Loucy (cell line): ENCODE measurements around the gene PTPRN2.
"Not testable (repeated sequence)": the region's sequence is repeated elsewhere in the genome, so short reads cannot be mapped to it uniquely, and the experiment has no call there.

ENCODE experiments used
- H2AFZ ChIP-seq: fragments of 200-600 bp; sonication (generic); 2 replicates; pipeline ENCODE4 v1.6.0; 2016; ENCODE audit warnings: antibody characterized with exemption, mild to moderate bottlenecking, low read length, moderate library complexity
- H3F3A ChIP-seq: fragments of 200-600 bp; 2 replicates; pipeline ENCODE4 v1.6.0; 2016; ENCODE audit warnings: antibody characterized with exemption, low read depth, mild to moderate bottlenecking
- H3K27me3 ChIP-seq: fragments of 200-600 bp; sonication (generic); 2 replicates; pipeline ENCODE4 v1.6.1; 2014; ENCODE audit warnings: low read length, mild to moderate bottlenecking; ENCODE audit not compliant: insufficient read depth, poor library complexity, severe bottlenecking
- H3K36me3 ChIP-seq: fragments of 200-600 bp; sonication (generic); 2 replicates; pipeline ENCODE4 v1.6.1; 2016; ENCODE audit warnings: low read length; ENCODE audit not compliant: insufficient read depth
- H3K4me1 ChIP-seq: fragments of 200-600 bp; sonication (generic); 2 replicates; pipeline ENCODE4 v1.5.1; 2014; ENCODE audit warnings: low read length, mild to moderate bottlenecking; ENCODE audit not compliant: insufficient read depth, poor library complexity, severe bottlenecking
- H3K4me2 ChIP-seq: fragments of 200-600 bp; sonication (generic); 2 replicates; pipeline ENCODE4 v1.6.0; 2014; ENCODE audit warnings: antibody characterized with exemption, low read length, low read depth, mild to moderate bottlenecking; ENCODE audit not compliant: poor library complexity, severe bottlenecking
- H3K4me3 ChIP-seq: fragments of 200-600 bp; sonication (generic); 2 replicates; pipeline ENCODE4 v1.5.1; 2014; ENCODE audit warnings: low read length, mild to moderate bottlenecking, mixed read lengths; ENCODE audit not compliant: poor library complexity, severe bottlenecking
- H3K79me2 ChIP-seq: fragments of 200-600 bp; sonication (generic); 2 replicates; pipeline ENCODE4 v1.6.1; 2014; ENCODE audit warnings: low read length; ENCODE audit not compliant: insufficient read depth
- H3K9ac ChIP-seq: fragments of 200-600 bp; sonication (generic); 2 replicates; pipeline ENCODE4 v1.6.0; 2014; ENCODE audit warnings: mild to moderate bottlenecking, low read depth, low read length, moderate library complexity; ENCODE audit not compliant: poor library complexity, severe bottlenecking
- H3K9me2 ChIP-seq: fragments of 200-600 bp; sonication (generic); replicated peaks from 2 replicates; pipeline ENCODE4 v1.6.1; 2016; ENCODE audit warnings: low read depth, low read length, mixed read lengths
- H3K9me3 ChIP-seq: fragments of 200-600 bp; sonication (generic); 2 replicates; pipeline ENCODE4 v1.6.1; 2014; ENCODE audit warnings: mild to moderate bottlenecking, antibody characterized with exemption, low read length, low read depth; ENCODE audit not compliant: insufficient read depth
- H4K20me1 ChIP-seq: fragments of 200-600 bp; sonication (generic); 2 replicates; pipeline ENCODE4 v1.6.0; 2014; ENCODE audit warnings: antibody characterized with exemption, low read length, mild to moderate bottlenecking; ENCODE audit not compliant: insufficient read depth, poor library complexity, severe bottlenecking
- CTCF ChIP-seq: fragments of 200-600 bp; sonication (generic); conservative IDR thresholded peaks from 2 replicates; pipeline ENCODE4 v1.5.1; 2014; ENCODE audit warnings: mild to moderate bottlenecking, antibody characterized with exemption, low read length
- EZH2phosphoT487 ChIP-seq: fragments of 200-600 bp; IDR thresholded peaks from 2 replicates; pipeline ENCODE4 v1.6.1; 2018; ENCODE audit warnings: antibody characterized with exemption, mild to moderate bottlenecking, moderate library complexity, borderline replicate concordance

The PTPRN2 gene

GRCh38 chr7:157727964-157728615, 859.5 kb downstream of the PTPRN2 start:
- no peak overlapping the region for H3K4me3 ChIP-seq
- H3K4me2 ChIP-seq: no peak overlapping the region
- H3K36me3 ChIP-seq: no peaks in the 10 kb centered on the region
- H3F3A ChIP-seq: no peaks in the 10 kb centered on the region
- no peaks in the 10 kb centered on the region for H3K79me2 ChIP-seq
- H4K20me1 ChIP-seq: no peaks in the 10 kb centered on the region
- no peak overlapping the region for H2AFZ ChIP-seq
- TF ChIP-seq EZH2phosphoT487 (no peak), CTCF (no peak)
- no peaks in the 10 kb centered on the region for H3K27me3 ChIP-seq
- no peaks in the 10 kb centered on the region for H3K4me1 ChIP-seq
- H3K9ac ChIP-seq: no peak overlapping the region
- H3K9me3 ChIP-seq: no peaks in the 10 kb centered on the region
- no peaks in the 10 kb centered on the region for H3K9me2 ChIP-seq

GRCh38 chr7:157726764-157727163, 860.9 kb downstream of the PTPRN2 start:
- Histone ChIP-seq H3K4me1 (no peaks in the 10 kb centered on the region), H3K9me2 (no peaks in the 10 kb centered on the region), H3K4me3 (no peak overlapping the region), H3K9me3 (no peaks in the 10 kb centered on the region), H3K9ac (no peak overlapping the region), H4K20me1 (no peaks in the 10 kb centered on the region), H3K27me3 (no peaks in the 10 kb centered on the region), H3K36me3 (no peaks in the 10 kb centered on the region), H2AFZ (no peak overlapping the region), H3K79me2 (no peaks in the 10 kb centered on the region), H3K4me2 (no peak overlapping the region), H3F3A (no peaks in the 10 kb centered on the region)
- TF ChIP-seq EZH2phosphoT487: no peak
- no peak for TF ChIP-seq CTCF

GRCh38 chr7:157725312-157725711, 862.3 kb downstream of the PTPRN2 start:
- not testable (repeated sequence) for H3K4me3 ChIP-seq, H3K4me2 ChIP-seq, H3K4me1 ChIP-seq, H3K9ac ChIP-seq, H3K36me3 ChIP-seq, H4K20me1 ChIP-seq, H3K79me2 ChIP-seq, H3K27me3 ChIP-seq, H3K9me3 ChIP-seq, H2AFZ ChIP-seq, H3F3A ChIP-seq, H3K9me2 ChIP-seq

GRCh38 chr7:157723205-157723604, 864.4 kb downstream of the PTPRN2 start:
- Histone ChIP-seq H3K9me2 (no peaks in the 10 kb centered on the region), H3K79me2 (no peaks in the 10 kb centered on the region), H2AFZ (no peak overlapping the region), H3K27me3 (no peaks in the 10 kb centered on the region), H3K4me2 (no peak overlapping the region), H4K20me1 (no peaks in the 10 kb centered on the region), H3K9ac (no peak overlapping the region), H3K4me3 (no peak overlapping the region), H3K9me3 (no peaks in the 10 kb centered on the region; the same call in 1 of the 2 replicates), H3K4me1 (no peaks in the 10 kb centered on the region), H3F3A (no peaks in the 10 kb centered on the region), H3K36me3 (no peaks in the 10 kb centered on the region)
- TF ChIP-seq CTCF (no peak), EZH2phosphoT487 (no peak)
